Upper lobe of left lung (tissue), 4 donors: ENCODE data around the gene VCP.

ENCODE experiments used
- CTCF ChIP-seq, 6 experiments: fragments of 450-650 bp in 4 of 6; fragments of 200-600 bp in 2 of 6; sonication (generic) in 2 of 6; IDR thresholded peaks; one replicate each; pipeline ENCODE4 v1.5.1; 2016 to 2019; ENCODE audit warnings: antibody characterized with exemption in 6 of 6
- POLR2A ChIP-seq, 4 donors: fragments of 450-650 bp; IDR thresholded peaks; one replicate each; pipeline ENCODE4 v1.5.1; 2016 to 2017; ENCODE audit warnings: antibody characterized with exemption in 4 of 4, mild to moderate bottlenecking in 2 of 4
- POLR2AphosphoS5 ChIP-seq, 2 donors: sonication (generic); formaldehyde crosslinking; IDR thresholded peaks; one replicate each; pipeline ENCODE4 v1.5.1; 2017; ENCODE audit warnings: antibody characterized with exemption in 2 of 2

GRCh38 chr9:35060548-35061207 is 11.7 kb downstream of the VCP start:
- TF ChIP-seq CTCF (IDR thresholded peaks at IDR 0.05) (no peak), POLR2A (IDR thresholded peaks at IDR 0.05) (no peak), POLR2AphosphoS5 (IDR thresholded peaks at IDR 0.05) (no peak)
